HG03469 (cell line): Measurements from ENCODE around the gene PPT2.
"Not testable (repeated sequence)": the region's sequence is repeated elsewhere in the genome, so short reads cannot be mapped to it uniquely, and the experiment has no call there.

Experiments used
- ATAC-seq: cut with Tn5 transposase; IDR thresholded peaks from one replicate; pipeline ENCODE4 v1.9.1; 2021; ENCODE audit warnings: mild to moderate bottlenecking, moderate library complexity, moderate number of reproducible peaks; ENCODE audit not compliant: unreplicated experiment

Gene PPT2

DNA sequence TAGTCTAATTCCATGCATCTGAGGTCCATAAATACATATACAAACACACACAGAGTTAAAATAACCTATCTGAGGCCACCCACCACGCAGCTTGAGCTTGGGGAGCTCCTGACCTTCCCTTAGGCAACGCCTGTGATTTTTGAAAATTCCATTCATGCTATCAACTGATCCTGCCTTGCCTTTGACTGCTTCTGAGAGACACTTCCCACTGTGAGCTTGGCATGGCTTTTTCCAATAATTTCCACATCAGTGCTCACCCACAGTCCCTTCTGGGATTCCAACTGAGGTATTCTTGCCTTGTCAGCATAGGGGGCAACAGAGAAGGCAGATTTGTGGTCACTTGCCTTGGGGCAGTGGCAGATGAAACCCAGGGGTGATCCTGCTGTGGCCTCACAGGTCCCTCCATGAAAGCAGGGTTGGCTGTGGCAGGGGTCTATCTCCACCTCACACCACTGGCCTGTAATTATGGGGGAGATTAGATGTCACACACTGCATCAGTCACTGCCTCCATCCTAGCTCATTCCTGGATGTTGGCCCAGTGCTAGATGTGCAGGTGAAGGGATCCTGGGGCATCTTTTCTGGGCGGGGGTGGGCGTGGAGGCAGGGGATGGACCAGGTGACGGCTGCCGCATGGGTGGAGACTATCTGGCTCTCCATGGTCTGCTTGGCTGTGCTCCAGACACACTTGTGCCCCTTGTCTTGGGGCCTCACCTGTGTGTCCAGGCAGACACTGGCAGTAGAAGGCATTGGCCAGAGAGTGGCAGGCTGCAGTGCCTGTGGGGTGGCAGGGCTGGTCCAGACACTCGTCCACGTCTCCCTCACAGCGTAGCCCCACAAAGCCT is 49.7 kb downstream of the PPT2 start:
- ATAC-seq, result no peak

DNA sequence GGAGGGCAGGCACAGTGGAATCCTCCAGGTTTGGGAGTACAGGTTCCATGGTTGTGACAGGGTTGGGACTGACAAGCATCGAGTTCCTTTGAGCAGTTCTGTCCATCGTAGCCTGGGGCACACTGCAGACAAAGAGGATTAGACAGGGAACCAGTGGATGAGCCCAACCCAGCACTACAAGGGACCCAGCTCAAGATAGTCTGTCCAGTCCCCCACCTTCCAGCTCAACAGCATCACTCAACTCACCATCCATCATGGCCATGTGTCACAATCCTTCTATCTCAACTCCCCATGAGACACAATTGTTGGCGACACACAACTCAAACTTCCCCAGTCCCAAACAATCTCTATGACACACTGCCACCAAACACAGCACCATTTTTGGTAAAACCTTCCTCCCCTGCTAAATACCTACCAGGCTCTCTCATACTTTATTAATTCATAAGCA is 50.4 kb downstream of the PPT2 start:
- no peak for ATAC-seq

DNA sequence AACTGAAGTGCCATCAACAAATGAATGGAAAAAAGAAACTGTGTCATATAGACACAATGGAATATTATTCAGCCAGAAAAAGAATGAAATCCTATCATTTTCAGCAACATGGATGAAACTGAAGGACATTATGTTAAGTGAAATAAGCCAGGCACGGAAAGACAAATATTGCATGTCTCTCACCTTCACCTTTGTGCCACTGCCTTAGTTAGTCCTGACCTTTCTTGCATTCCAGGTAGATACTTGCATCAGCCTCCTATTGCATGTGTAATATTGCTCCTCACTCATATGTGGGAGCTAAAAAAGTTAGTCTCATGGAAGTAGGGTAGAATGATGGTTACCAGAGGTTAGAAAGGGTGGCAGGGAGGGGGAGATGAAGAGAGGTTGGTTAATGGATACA is 55.1 kb downstream of the PPT2 start:
- ATAC-seq, result no peak

DNA sequence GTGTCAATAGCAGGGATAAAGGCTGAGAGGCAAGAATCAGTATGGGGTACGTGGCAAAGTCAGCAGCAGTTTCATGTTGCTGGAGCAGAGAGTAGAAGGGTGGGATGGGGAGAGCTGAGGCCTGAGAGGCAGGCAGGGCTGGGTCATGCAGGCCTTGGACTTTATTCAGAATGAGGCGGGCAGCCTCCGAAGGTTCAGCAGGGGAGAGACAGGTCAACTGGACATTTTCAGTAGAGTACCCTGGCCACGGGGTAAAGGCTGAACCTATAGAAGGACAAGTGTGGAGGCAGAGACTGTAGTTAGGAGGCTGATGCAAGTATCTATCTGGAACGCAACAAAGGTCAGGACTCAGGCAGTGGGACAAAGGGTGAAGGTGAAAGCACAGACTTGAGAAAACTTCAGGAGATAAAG is 56.3 kb downstream of the PPT2 start:
- no peak for ATAC-seq

DNA sequence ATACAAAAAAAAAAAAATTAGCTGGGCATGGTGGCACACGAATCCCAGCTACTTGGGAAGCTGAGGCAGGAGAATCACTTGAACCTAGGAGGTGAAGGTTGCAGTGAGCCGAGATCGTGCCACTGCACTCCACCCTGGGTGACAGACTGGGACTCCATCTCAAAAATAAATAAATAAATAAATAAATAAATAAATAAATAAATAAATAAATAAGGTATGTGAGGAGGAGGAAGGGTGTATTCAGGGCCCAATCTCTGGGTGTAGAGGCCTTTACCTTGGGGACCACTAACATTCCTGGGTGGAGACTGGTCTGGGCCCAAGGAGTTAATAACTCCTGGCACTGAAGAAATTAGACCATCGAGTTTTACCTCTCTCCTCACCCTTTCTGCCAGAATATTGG is 57.5 kb downstream of the PPT2 start:
- not testable (repeated sequence) for ATAC-seq

DNA sequence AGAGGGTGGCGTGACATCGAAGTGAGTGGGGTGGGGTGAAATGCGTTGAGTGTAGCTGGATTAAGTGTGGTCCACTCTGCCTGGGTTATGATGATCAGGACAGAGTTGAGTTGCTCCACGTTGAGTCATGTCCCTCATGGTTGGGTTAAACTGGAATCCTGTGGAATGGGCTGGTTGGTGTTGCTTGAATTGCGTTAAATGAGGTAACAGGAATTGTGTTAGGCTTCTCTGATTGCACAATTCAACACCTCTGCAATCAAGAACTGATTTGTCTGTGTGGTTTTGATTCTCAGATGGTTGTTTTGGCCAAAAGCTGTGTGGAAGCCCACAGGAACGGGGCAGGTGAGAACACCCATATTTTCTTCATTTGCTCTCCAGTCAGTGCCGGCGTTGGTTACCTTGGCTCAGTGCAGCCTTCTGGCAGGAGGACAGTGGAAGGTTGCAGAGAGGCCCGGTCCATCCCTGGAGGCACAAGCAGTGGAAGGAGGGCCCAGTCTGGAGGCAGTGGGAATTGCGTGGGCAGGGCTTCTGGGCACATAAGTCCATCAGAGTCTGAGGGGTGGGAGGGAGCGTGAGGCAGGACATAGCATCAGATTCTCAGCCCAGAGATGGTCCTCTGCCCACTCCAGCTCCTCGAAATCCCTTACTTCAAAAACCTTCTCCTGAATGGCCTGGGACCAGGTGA is 58.3 kb downstream of the PPT2 start:
- ATAC-seq, result no peak
